HepG2 (cell line): Measurements from ENCODE around the gene SNX24. TPM values are rescaled to one million over a fixed set of nuclear protein-coding genes. Genes with fewer than 3 reads are reported as not detected.

Source experiments
- KLF15 ChIP-seq: sonication (generic); formaldehyde crosslinking; IDR thresholded peaks from 2 replicates; pipeline ENCODE4 v1.8.1; 2023; ENCODE audit warnings: borderline replicate concordance, mild to moderate bottlenecking, inconsistent platforms, missing genetic modification reagents, mixed read lengths
- POGZ ChIP-seq: sonication (generic); formaldehyde crosslinking; IDR thresholded peaks from 2 replicates; pipeline ENCODE4 v1.4.0; 2020; ENCODE audit warnings: mild to moderate bottlenecking, missing genetic modification reagents
- ZBTB42 ChIP-seq: sonication (generic); formaldehyde crosslinking; IDR thresholded peaks from 2 replicates; pipeline ENCODE4 v1.5.0; 2020; ENCODE audit warnings: mild to moderate bottlenecking, missing genetic modification reagents
- ZFAT ChIP-seq: sonication (generic); formaldehyde crosslinking; conservative IDR thresholded peaks from 2 replicates; pipeline ENCODE4 v1.8.1; 2023; ENCODE audit warnings: missing genetic modification reagents, inconsistent platforms
- ZNF775 ChIP-seq: sonication (generic); formaldehyde crosslinking; IDR thresholded peaks from 2 replicates; pipeline ENCODE4 v1.4.0; 2020; ENCODE audit warnings: missing genetic modification reagents, mild to moderate bottlenecking, moderate library complexity, borderline replicate concordance
- polyA plus RNA-seq, 8 experiments: library from polyadenylated mRNA; depleted of rRNA in 3 of 8; stranded (reverse) in 7 of 8; unstranded in 1 of 8; fragments of >200 nt; fragmentation: Illumina TruSeq in 4 of 8; extraction: Trizol in 4 of 8; gene quantifications; 2 replicates each; pipeline versions ENCODE4 v1.2.1 to v1.2.3, GENCODE V29; 2011 to 2016; ENCODE audit warnings: low read depth in 4 of 8, missing spikeins in 1 of 8, mixed read lengths in 1 of 8; ENCODE audit not compliant: insufficient read depth in 1 of 8
- total RNA-seq, 5 experiments: library from RNA; depleted of rRNA; stranded (reverse); fragments of >200 nt; fragmentation: Illumina TruSeq; extraction: Trizol; gene quantifications; 2 replicates each; pipeline ENCODE4 v1.2.3, GENCODE V29; 2016; ENCODE audit warnings: low read depth in 1 of 5
- TF ChIP-seq, protein P1 (sequence below): sonication (generic); formaldehyde crosslinking; IDR thresholded peaks from 2 replicates; pipeline ENCODE4 v1.4.0; 2020; ENCODE audit warnings: missing genetic modification reagents, borderline replicate concordance
- TF ChIP-seq, protein P2 (sequence below): sonication (generic); formaldehyde crosslinking; IDR thresholded peaks from 2 replicates; pipeline ENCODE4 v1.4.0; 2020; ENCODE audit warnings: mild to moderate bottlenecking, missing genetic modification reagents
- TF ChIP-seq, protein P3 (sequence below), 2 experiments: sonication (generic) in 1 of 2; formaldehyde crosslinking in 1 of 2; IDR thresholded peaks; 2 replicates each; pipeline versions ENCODE4 v1.4.0 to v1.6.1; 2016 to 2020; ENCODE audit warnings: borderline replicate concordance in 1 of 2, low read depth in 1 of 2, mild to moderate bottlenecking in 1 of 2, missing genetic modification reagents in 1 of 2
- TF ChIP-seq, protein P4 (sequence below): sonication (generic); formaldehyde crosslinking; IDR thresholded peaks from 2 replicates; pipeline ENCODE4 v1.5.0; 2020; ENCODE audit warnings: missing genetic modification reagents
- TF ChIP-seq, protein P5 (sequence below): IDR thresholded peaks from 2 replicates; pipeline ENCODE4 v1.4.0; 2020; ENCODE audit warnings: mild to moderate bottlenecking, missing genetic modification reagents
- TF ChIP-seq, protein P6 (sequence below): sonication (generic); formaldehyde crosslinking; IDR thresholded peaks from 2 replicates; pipeline ENCODE4 v1.8.1; 2023; ENCODE audit warnings: mild to moderate bottlenecking, moderate library complexity, missing genetic modification reagents

SNX24 gene
- total and polyA plus RNA-seq, 2 of the 13 experiments (the other 11 are each of a cell fraction or from before 2014, with no cell fraction given) = 7.2 to 23.7 TPM

DNA sequence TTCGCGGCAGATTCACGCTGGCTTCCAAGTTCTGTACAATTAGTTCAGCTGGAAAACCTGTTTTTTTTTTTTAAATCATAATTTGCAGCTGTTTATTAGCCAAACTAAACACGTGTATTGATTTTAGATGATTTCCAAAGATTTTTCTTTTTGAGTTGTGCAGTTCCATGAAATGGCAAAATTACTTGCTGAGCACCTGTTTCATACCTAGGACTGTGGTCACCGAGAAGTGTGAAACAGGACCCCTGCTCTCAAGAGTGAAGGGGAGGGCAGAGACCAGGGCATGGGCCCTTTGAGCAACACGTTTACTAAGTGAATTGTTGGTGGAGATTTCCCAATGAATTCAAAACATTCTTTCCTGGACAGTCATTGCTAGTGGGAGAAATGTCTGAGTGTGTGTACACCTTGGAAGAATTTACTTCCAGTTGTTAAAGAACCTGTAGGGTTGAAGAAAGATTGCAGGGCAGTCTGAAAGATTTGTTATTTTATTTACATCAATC lies 688 bp downstream of the SNX24 start (continued):
- TF ChIP-seq, protein P1, sequence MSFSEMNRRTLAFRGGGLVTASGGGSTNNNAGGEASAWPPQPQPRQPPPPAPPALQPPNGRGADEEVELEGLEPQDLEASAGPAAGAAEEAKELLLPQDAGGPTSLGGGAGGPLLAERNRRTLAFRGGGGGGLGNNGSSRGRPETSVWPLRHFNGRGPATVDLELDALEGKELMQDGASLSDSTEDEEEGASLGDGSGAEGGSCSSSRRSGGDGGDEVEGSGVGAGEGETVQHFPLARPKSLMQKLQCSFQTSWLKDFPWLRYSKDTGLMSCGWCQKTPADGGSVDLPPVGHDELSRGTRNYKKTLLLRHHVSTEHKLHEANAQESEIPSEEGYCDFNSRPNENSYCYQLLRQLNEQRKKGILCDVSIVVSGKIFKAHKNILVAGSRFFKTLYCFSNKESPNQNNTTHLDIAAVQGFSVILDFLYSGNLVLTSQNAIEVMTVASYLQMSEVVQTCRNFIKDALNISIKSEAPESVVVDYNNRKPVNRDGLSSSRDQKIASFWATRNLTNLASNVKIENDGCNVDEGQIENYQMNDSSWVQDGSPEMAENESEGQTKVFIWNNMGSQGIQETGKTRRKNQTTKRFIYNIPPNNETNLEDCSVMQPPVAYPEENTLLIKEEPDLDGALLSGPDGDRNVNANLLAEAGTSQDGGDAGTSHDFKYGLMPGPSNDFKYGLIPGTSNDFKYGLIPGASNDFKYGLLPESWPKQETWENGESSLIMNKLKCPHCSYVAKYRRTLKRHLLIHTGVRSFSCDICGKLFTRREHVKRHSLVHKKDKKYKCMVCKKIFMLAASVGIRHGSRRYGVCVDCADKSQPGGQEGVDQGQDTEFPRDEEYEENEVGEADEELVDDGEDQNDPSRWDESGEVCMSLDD = no peak
- TF ChIP-seq, protein P2, sequence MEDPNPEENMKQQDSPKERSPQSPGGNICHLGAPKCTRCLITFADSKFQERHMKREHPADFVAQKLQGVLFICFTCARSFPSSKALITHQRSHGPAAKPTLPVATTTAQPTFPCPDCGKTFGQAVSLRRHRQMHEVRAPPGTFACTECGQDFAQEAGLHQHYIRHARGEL (CRISPR knock-in tag) = no peak
- TF ChIP-seq POGZ (CRISPR knock-in tag) (no peak), ZNF775 (CRISPR knock-in tag) (no peak), ZBTB42 (CRISPR knock-in tag) (no peak), KLF15 (CRISPR knock-in tag) (no peak), ZFAT (CRISPR knock-in tag) (peak; percentile 92)
- TF ChIP-seq, protein P3, sequence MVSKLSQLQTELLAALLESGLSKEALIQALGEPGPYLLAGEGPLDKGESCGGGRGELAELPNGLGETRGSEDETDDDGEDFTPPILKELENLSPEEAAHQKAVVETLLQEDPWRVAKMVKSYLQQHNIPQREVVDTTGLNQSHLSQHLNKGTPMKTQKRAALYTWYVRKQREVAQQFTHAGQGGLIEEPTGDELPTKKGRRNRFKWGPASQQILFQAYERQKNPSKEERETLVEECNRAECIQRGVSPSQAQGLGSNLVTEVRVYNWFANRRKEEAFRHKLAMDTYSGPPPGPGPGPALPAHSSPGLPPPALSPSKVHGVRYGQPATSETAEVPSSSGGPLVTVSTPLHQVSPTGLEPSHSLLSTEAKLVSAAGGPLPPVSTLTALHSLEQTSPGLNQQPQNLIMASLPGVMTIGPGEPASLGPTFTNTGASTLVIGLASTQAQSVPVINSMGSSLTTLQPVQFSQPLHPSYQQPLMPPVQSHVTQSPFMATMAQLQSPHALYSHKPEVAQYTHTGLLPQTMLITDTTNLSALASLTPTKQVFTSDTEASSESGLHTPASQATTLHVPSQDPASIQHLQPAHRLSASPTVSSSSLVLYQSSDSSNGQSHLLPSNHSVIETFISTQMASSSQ (IDR thresholded peaks at IDR 0.05; ENCODE audit: low read depth) = no peak
- TF ChIP-seq, protein P3 (CRISPR knock-in tag; IDR thresholded peaks at IDR 0.05; ENCODE audit: borderline replicate concordance) = no peak
- TF ChIP-seq, protein P4, sequence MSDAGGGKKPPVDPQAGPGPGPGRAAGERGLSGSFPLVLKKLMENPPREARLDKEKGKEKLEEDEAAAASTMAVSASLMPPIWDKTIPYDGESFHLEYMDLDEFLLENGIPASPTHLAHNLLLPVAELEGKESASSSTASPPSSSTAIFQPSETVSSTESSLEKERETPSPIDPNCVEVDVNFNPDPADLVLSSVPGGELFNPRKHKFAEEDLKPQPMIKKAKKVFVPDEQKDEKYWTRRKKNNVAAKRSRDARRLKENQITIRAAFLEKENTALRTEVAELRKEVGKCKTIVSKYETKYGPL (CRISPR knock-in tag) = no peak
- TF ChIP-seq, protein P5, sequence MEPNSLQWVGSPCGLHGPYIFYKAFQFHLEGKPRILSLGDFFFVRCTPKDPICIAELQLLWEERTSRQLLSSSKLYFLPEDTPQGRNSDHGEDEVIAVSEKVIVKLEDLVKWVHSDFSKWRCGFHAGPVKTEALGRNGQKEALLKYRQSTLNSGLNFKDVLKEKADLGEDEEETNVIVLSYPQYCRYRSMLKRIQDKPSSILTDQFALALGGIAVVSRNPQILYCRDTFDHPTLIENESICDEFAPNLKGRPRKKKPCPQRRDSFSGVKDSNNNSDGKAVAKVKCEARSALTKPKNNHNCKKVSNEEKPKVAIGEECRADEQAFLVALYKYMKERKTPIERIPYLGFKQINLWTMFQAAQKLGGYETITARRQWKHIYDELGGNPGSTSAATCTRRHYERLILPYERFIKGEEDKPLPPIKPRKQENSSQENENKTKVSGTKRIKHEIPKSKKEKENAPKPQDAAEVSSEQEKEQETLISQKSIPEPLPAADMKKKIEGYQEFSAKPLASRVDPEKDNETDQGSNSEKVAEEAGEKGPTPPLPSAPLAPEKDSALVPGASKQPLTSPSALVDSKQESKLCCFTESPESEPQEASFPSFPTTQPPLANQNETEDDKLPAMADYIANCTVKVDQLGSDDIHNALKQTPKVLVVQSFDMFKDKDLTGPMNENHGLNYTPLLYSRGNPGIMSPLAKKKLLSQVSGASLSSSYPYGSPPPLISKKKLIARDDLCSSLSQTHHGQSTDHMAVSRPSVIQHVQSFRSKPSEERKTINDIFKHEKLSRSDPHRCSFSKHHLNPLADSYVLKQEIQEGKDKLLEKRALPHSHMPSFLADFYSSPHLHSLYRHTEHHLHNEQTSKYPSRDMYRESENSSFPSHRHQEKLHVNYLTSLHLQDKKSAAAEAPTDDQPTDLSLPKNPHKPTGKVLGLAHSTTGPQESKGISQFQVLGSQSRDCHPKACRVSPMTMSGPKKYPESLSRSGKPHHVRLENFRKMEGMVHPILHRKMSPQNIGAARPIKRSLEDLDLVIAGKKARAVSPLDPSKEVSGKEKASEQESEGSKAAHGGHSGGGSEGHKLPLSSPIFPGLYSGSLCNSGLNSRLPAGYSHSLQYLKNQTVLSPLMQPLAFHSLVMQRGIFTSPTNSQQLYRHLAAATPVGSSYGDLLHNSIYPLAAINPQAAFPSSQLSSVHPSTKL (CRISPR knock-in tag) = peak; percentile 50; the same call in 1 of the 2 replicates
- TF ChIP-seq, protein P6, sequence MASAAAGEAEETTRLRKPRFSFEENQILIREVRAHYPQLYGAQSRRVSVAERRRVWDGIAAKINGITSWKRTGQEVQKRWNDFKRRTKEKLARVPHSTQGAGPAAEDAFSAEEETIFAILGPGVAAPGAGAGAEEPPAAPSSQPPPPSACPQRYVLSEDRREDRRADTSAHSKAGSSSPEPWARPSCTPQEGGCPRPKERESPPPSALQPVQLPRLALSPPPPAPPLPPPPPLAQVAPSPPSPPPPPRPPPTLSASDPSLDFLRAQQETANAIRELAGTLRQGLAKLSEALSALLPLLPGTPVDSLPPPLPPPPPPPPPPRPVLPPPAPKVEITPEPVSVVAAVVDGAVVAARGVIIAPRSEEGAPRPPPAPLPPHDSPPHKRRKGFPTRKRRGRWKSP (CRISPR knock-in tag) = no peak
